GM19397 (cell line): ENCODE data around the gene LIPM.

ENCODE experiments used
- ATAC-seq: cut with Tn5 transposase; IDR thresholded peaks from one replicate; pipeline ENCODE4 v1.9.1; 2021; ENCODE audit warnings: mild to moderate bottlenecking, moderate library complexity; ENCODE audit not compliant: unreplicated experiment

LIPM gene

GRCh38 chr10:88800152-88801125, 2.1 kb upstream of the LIPM start:
- no peak for ATAC-seq

- no peak for ATAC-seq
These were observed 1.1 kb downstream of the LIPM start for GRCh38 chr10:88803641-88804040.

- no peak for ATAC-seq
These were observed 1.7 kb downstream of the LIPM start for GRCh38 chr10:88804083-88804812.

DNA sequence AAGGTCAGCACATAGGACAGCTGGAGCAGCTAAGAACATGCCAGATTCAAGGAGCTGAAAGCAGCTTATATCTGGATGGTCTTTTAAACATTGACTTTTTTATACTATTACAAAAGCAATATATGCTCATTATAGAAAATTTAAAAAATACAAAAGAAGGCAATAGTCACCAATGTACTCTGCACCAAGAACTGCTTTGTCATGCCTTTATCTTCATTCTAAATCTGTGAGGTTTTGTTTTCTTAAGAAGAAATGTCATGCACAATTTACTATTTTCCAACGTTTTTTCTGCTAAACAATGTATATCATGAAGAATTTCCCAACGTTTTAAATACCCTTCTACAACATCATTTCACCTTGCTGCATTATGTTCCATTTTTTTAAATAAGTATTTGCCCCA, 2.8 kb downstream of the LIPM start:
- no peak for ATAC-seq

GRCh38 chr10:88805924-88806323, 3.4 kb downstream of the LIPM start:
- no peak for ATAC-seq

DNA sequence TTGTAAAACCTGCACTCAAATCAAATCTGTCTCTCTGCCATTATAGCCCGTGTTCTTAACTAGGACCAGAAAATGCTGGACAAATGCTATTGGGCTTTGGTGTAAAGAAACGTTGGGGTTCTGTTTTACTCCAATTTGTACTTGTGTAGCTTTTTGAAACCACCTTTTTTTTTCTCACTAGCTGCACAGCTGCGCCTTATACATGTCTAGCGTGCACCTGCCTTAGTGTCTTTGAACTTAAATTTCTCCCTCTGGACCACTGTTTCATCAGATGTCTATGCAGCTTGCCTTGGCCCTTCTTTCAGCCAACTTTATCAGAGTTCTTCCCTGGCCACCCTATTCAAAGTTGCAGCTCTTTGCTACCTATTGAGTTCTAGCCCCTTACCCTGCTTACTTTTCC, 7.1 kb downstream of the LIPM start:
- ATAC-seq = no peak

DNA sequence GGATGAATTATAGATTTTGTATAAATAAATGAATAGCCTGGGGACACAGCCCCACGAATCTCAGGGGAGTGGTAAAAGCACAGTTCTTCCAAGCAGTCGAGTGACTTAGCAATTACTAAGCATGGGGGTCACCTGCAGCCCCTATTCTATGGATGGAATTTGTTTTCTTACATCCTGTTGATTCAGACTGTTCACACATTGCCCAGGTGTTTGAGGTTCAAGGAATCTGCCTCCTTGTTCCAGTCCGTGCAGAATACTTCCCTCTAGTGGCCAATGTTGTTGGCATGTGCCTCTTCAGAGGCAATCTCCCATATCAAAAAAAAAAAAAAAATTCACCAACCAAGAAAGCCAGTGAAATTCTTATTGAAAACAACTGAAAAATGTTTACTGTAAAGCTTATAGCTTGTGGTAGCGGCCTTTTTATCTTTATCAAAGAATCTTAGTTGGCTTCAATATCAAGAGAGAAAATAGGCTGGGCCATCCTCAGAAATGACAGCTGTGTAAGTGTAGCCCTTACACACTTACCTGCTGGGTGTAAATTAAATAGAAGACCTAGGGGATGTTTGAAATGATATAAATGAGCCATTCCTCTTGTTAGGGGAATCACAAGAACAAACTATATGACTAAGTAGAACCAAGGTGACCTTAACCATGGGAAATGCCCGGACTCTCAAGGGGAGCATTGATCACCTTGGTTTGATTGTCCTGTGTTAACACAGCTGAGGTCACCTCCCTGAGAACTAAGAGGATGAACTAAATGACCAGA, 7.8 kb downstream of the LIPM start:
- no peak for ATAC-seq

DNA sequence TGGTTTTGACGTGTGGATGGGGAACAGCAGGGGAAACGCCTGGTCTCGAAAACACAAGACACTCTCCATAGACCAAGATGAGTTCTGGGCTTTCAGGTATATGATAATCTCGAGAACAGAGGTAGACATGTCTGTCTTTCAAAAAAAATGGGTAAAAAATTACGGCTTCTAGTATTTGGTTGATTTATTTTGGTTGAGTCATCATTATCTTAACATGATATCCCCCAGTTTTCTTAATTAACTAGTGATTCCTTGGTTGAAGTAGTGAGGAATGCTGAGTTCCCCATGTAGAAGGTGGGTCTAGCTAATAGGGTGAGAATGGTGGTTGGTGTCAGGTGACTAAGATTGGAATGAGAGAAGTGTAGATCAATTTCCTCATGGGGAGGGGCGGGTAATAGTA, 10.7 kb downstream of the LIPM start:
- ATAC-seq = no peak

DNA sequence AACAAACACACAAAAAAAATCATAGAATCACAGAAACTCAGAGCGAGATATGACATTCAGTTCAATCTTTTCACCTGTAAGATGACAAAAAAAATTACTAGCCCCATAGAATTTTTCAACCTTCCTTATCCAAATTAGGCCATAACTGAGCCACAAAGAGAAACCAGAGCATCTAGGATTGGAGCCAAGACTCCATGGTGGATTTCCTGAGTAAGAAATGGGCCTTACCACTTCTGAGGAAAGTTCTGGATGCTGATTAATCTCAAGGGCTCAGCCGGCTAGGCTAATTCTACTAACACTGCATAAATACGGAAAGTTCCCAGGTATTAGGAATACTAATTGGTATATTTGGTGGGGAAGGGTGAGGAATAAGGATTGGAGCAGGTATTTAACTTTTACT, 16.8 kb downstream of the LIPM start:
- no peak for ATAC-seq

- no peak for ATAC-seq
These were observed 18.3 kb downstream of the LIPM start for GRCh38 chr10:88820748-88821401.

GRCh38 chr10:88826388-88826787, 23.9 kb downstream of the LIPM start:
- no peak for ATAC-seq

- ATAC-seq = no peak
These were observed 25.1 kb downstream of the LIPM start for GRCh38 chr10:88827671-88828070.

- ATAC-seq = no peak
These were observed 25.8 kb downstream of the LIPM start for GRCh38 chr10:88828310-88828709.

DNA sequence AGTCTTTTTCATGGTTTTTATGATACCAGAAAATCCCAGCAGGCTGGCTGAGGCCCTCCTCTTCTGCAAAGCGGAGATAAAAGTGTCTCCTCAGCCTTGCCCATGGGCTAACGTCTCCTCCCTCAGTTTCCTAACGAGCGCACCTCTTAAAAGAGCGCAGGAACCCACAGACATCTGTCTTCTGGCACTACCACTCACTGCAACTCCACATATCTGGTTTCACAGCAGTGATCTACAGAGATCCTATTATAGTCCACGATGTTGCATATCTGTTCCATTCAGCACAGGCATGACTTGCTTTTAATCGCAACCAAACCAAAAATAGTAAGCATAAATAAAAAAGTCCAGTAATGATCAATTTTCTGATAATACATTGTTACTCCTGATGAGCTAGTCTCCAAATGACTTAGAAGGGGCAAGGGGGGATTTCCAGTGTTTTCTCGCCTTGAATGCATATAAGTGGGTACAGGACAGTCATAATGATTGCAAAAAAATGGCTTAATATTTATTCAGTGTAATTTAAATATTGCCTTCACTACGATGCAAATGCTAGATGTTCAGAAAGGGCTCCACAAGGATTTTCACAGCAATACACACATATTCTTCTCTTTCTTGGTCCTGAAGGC, 28.2 kb downstream of the LIPM start:
- ATAC-seq = no peak

DNA sequence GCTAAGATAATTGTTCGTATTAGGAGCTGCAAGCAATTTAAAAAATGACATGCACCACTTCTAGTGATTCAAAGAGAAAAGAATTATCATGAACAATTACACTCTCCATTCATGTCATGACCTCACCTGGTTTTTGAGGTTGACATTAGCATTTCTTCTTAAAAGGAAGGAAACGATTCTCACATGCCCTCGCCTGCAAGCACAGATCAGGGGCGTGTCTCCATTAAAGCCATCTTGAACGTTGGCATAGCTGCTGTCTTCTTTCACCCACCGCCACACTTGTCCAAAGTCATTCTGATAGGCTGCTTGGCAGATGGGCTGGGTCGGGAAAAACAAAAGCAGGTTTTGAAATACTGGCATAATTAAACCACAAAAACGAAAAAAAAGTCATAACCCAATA, 29.2 kb downstream of the LIPM start:
- ATAC-seq = no peak

DNA sequence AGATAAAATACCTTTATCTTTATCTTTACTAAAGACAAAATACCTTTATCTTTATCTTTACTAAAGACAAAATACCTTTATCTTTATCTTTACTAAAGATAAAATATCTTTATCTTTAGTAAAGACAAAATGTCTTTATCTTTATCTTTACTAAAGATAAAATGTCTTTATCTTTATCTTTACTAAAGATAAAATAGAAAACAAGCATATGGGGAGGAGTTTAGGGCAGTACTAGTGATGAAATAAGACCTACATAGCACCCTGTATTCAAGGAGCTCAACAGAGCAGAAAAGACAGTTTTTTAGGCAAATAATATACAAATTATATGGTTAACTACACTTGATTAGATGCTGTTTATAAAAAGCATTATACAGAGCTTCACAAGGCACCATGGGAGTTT, 29.8 kb downstream of the LIPM start:
- no peak for ATAC-seq

DNA sequence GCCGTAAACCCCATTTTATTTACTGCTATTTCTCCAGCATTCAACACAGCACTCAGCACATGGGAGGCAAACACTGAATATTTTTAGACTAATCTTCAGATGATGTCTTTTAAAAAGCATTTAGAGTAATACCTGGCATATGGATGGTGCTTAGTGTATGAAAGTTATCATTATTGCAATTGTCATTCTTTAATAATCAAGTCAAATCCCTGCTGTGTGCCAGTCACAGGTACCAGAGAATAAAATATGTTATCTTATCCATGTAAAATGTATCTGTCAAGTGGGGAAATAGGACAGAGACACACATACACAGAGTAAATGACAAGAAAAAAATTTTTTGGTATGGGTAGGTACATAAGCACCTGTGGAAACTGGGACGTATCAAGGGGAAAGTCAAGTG, 30.6 kb downstream of the LIPM start:
- no peak for ATAC-seq

- ATAC-seq = no peak
These were observed 31.2 kb downstream of the LIPM start for GRCh38 chr10:88833723-88834122.

GRCh38 chr10:88835096-88835909, 32.8 kb downstream of the LIPM start:
- ATAC-seq = peak; percentile 71

DNA sequence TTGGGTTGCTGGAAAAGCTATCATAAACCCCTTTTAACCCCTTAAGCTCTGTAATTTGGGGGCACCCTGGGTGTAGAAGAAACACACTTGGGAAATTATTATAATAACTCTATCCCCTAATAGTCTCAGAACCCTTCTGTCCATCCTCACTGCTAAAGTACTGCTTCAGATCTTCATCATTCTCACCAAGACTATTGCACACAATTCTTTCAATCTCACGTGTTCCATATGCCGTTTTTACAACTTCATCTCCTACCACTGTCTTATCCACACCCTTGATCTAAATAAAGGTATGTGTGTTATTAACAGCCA, 33.3 kb downstream of the LIPM start:
- ATAC-seq = peak; percentile 10
